ENCODE measurements around the gene RDH5.

The RDH5 gene, protein sequence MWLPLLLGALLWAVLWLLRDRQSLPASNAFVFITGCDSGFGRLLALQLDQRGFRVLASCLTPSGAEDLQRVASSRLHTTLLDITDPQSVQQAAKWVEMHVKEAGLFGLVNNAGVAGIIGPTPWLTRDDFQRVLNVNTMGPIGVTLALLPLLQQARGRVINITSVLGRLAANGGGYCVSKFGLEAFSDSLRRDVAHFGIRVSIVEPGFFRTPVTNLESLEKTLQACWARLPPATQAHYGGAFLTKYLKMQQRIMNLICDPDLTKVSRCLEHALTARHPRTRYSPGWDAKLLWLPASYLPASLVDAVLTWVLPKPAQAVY
- total RNA-seq: 0.10 to 1.5 (median 0.49) reads per million in 18 experiments

DNA sequence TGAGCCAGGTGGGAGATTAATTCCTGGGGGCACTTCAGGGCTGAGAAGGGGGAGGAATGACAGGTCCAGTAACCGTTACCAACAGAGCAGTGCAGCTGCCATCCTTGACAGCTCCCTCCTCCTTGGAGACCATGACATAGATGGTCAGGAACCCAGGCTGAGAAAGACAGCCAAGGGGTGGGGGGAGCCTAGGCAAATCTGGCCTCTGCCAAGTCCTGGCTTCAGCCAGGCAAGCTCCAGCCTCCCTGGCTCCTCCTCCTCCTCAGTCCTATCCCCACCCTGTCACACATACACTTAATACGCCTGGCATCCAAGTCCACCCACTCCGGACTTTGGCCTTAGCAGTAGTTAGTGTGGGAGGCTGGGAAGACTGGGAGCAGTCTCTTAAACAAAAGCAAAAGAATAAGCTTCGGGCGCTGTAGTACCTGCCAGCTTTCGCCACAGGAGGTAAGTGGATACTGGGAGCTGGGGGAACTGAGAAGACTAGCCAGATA, at the start of gene RDH5:
Gene RDH5, plus strand, starts transcription at position 323 of the 494 bp plus-strand sequence. CDS start 792 bp downstream, outside the sequence.
- no peak for DNase-seq

- DNase-seq: no peak
Measured at GRCh38 chr12:55671746-55672145, 48.4 kb upstream of the RDH5 start.

GRCh38 chr12:55673638-55674037, 46.6 kb upstream of the RDH5 start:
- peak; percentile 17 to 65 for DNase-seq

- peak; percentile 63 to 68 for DNase-seq
Measured at GRCh38 chr12:55675666-55676065, 44.5 kb upstream of the RDH5 start.

DNA sequence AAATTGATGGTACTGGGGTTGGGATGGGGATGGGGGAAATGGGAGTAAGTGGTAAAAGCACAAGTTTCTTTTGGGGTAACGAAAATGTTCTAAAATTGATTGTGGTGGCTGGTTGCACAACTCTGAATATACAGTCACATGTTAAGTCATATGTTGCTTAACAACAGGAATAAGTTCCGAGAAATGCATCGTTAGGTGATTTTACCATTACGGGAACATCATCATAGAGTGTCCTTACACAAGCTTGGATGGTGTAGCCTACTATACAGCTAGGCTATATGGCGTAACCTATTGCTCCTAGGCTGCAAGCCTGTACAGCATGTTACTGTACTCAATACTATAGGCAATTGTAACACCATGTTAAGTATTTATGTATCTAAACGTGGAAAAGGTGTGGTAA, 43.5 kb upstream of the RDH5 start:
- peak; percentile 81 to 86 for DNase-seq

DNA sequence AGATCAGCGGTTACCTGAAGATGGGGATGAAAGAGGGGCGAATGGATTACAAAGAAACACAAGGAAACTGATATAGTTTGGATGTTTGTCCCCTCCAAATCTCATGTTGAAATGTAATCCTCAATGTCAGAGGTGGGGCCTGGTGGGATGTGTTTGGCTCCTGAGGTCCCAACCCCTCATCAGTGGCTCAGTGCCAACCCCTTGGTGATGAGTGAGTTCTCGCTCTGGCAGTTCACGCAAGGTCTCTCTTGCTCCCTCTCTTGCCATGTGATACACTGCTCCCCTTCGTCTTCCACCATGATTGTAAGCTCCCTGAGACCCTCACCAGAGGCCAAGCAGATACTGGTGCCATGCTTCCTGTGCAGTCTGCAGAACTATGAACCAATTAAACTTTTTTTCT, 40.5 kb upstream of the RDH5 start:
- no peak for DNase-seq

DNA sequence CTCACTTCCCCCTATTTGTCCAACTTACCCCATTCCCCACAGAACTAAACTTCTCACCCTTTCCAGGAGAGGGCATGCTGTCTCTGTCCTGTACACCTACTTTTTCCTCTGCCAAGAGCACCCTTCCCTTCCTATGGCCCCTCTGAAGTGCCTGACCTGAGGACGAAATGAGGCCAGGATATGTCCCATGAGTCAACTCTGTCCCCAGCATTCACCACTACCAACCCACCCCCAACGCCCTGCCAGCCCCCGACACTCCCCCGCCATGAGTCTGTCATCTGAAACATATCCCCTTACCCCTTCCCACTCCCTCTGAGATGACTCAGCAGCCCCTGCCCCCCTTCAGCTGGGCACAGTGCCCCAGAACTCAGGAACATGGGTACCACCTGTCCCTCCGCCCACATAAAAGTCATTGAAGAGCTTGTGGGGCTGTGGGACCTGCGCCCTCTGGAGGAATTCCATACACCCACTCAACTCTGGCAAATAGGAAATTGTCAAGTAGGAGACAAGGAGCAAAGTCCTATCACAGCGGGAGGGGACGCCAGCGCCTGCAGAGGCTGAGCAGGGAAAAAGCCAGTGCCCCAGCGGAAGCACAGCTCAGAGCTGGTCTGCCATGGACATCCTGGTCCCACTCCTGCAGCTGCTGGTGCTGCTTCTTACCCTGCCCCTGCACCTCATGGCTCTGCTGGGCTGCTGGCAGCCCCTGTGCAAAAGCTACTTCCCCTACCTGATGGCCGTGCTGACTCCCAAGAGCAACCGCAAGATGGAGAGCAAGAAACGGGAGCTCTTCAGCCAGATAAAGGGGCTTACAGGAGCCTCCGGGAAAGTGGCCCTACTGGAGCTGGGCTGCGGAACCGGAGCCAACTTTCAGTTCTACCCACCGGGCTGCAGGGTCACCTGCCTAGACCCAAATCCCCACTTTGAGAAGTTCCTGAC, 38.8 kb upstream of the RDH5 start:
- DNase-seq: peak; percentile 42 to 52

DNA sequence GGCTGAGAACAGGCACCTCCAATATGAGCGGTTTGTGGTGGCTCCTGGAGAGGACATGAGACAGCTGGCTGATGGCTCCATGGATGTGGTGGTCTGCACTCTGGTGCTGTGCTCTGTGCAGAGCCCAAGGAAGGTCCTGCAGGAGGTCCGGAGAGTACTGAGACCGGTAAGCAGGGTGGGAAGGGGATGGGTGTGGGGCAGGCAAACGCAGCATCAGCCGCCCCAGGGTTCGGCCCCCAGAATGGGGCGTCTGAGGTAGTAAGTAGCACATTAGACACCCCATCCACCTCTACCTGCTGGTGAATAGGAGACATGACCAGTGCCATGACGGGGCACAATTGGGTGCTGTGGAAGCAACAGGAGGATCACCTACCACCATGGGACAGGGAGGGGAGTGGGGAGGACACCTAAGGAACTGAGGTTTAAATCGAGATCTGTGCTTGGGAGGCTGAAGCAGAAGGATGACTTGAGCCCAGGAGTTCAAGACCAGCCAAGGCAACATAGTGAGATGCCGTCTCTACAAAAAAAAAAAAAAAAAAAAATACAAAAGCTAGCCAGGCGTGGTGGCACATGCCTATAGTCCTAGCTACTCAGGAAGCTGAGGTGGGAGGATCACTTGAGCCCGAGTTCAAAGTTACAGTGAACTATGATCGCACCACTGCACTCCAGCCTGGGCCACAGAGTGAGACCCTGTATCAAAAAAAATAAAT, 38.0 kb upstream of the RDH5 start:
- no peak for DNase-seq

DNA sequence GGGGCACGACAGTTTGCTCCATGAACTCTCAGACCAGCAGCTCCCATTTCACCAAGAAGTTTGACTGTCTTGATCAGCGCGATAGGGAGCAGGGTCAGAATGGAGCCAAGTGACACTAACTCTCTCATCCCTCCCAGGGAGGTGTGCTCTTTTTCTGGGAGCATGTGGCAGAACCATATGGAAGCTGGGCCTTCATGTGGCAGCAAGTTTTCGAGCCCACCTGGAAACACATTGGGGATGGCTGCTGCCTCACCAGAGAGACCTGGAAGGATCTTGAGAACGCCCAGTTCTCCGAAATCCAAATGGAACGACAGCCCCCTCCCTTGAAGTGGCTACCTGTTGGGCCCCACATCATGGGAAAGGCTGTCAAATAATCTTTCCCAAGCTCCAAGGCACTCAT, 36.5 kb upstream of the RDH5 start:
- no peak for DNase-seq

DNA sequence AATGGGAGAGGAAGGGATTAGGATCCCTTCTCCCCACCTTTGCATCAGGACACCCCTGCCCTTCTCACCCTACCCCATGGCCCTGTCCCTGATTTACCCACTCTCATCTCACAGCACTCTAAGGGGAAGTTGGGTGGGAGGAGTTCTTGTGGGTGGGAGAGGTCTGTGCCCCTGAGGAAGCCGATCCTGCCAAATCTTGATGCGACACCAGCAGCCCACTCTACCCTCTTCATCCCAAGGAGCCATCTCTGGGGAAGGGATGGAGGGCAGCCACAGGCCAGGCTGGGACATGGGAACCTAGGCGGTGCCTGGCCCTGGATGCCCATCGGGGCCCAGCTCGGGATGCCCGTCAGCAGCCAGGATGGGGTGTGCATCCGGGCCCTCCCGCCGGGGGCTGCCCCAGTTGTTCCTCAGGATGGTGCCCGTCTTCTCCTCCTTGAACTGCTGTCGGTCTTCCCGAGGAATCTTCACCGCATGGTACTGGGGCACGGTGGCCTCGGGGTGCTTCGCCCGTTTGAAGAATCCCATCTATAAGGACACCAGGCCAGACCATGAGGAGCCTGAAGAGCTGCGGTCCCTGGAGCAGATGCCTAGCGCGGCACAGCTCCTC, 35.3 kb upstream of the RDH5 start:
- no peak for DNase-seq

GRCh38 chr12:55685671-55686070, 34.5 kb upstream of the RDH5 start:
- no peak for DNase-seq

DNA sequence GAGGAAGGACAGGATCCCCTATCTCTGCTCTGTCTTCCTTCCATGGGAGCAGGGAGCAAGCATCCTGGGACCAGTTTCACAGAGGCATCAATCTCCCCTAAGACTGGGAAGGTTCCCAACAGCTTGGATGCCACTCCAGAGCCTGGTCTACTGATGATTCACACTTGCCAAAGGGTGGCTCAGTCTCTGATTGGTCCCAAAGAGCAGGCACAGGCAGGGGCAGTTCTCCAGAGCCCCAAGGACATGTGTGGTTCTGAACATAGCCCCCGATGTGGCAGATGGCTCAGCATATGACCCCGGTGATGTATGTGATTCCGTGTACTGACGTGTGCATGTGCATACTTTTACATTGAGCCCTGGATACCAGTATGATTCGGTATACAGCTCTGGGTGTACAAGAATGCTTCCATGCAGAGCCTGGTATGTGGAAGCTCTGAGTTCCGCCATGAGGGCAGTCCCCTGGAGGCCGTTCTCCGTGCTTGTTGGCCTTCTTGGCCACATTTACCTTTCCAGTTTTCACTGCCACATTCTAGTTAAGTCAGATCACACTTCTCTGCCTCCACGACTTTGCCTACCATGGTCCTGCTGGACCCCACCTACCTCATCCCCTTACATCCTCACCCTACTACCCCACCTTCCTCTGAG, 33.7 kb upstream of the RDH5 start:
- no peak for DNase-seq

- DNase-seq: peak in 1 of 2 donors; percentile 40
Measured at GRCh38 chr12:55687746-55688145, 32.4 kb upstream of the RDH5 start.

GRCh38 chr12:55688716-55689655, 31.2 kb upstream of the RDH5 start:
- DNase-seq: no peak

- no peak for DNase-seq
Measured at GRCh38 chr12:55692631-55693322, 27.4 kb upstream of the RDH5 start.

DNA sequence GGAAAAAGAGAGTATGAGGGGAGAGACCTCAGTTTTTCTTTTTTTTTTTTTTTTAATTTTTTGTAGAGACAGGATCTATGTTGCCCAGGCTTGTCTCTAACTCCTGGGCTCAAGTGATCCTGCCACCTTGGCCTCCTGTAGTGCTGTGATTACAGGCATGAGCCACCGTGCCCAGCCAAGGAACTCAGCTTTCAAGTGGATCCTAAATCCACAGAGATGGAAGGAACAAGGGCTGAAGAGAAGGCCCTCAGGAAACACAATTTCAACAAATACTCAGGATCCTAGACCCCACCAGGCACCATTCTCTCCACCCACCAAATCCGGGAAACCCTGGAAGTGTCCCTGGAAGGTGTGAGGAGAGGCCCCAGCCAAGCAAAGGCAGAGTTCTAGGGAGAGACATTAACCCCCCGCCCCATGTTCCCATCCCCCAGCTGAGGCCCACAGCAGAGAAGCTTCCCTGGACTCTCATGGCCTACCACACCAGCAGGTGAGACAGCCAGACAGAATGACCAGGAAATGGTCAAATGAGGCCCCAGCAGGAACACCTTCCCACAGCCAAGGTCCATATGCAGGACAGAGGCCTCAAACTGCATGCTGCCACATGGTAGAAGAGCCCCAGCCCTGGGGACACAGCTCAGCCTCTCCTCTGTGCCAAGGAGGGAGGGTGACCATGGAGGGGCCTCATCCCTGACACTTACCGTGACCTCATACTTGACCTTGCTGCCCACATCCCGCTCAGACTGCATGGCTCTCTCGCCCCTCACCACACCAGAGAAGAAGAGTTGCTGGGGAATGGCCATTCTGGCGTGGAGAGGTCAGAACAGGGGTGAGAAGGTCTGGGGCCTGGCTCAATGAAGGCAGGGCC, 26.6 kb upstream of the RDH5 start:
- DNase-seq: no peak

DNA sequence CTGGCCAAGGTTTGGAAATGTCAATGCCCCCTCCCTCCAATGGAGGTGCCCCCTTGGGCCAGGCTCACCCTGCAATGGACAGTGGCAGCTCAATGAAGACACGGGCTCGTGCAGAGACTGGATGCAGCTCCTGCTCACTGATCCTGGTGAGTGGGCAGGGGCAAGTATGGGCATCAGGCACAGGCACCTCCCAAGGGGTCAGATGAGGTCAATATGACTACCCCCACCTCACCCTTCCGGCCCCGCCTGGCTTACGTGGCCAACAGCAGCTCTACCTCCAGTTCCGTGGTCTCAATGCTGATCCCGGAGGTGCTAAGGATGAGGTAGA, 26.0 kb upstream of the RDH5 start:
- no peak for DNase-seq

GRCh38 chr12:55694651-55695050, 25.5 kb upstream of the RDH5 start:
- no peak for DNase-seq

GRCh38 chr12:55695349-55695748, 24.8 kb upstream of the RDH5 start:
- no peak for DNase-seq

Data from inflammatory macrophage (primary cell).